ENCODE data around the gene SEC16A.
"Not testable (repeated sequence)": the region's sequence is repeated elsewhere in the genome, so short reads cannot be mapped to it uniquely, and the experiment has no call there.

SEC16A gene

DNA sequence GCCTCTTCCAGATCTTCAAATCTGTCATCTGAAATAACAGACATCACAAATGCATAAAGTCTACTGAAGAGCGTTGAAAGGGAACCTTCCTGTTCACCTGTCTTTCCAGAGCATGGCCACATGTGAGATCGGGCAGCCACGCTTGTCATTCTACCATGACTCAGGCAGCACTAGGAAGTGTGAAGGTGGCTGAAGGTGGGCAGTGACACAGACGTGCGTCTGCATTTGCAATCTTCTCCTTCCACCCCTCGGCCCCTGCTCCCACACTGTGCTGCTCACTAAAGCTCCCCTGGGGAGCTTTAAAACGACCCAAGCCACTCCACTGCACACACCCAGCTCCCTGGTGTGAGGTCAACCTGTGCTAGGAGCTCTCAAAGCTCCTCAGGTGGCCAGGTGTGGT is 74.9 kb downstream of the SEC16A start:
- TF ChIP-seq, protein P1, sequence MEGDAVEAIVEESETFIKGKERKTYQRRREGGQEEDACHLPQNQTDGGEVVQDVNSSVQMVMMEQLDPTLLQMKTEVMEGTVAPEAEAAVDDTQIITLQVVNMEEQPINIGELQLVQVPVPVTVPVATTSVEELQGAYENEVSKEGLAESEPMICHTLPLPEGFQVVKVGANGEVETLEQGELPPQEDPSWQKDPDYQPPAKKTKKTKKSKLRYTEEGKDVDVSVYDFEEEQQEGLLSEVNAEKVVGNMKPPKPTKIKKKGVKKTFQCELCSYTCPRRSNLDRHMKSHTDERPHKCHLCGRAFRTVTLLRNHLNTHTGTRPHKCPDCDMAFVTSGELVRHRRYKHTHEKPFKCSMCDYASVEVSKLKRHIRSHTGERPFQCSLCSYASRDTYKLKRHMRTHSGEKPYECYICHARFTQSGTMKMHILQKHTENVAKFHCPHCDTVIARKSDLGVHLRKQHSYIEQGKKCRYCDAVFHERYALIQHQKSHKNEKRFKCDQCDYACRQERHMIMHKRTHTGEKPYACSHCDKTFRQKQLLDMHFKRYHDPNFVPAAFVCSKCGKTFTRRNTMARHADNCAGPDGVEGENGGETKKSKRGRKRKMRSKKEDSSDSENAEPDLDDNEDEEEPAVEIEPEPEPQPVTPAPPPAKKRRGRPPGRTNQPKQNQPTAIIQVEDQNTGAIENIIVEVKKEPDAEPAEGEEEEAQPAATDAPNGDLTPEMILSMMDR (IDR thresholded peaks at IDR 0.05; ENCODE audit: low read length, missing control alignments) = no peak
- DNase-seq (ENCODE audit: low read depth) = no peak

DNA sequence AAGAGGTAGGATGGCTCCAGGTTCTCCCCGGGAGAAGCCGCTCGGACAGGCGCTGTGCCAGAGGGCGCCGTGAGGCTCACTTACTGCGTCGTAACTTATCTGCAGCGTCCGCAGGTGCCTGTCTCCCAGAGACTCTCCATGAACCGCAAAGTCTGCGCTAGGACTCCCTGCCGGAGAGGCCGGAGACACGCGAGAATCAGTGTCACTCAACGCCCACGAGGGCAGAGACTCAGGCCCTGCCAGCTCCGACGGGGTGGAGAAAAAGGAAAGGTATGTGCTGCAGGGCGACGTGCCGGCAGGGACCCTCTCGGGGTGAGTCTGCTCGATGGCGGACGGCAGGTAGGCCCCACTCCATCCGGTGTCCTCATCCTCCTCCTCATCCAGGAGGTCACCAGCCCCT is 75.8 kb downstream of the SEC16A start:
- not testable (repeated sequence) for DNase-seq (ENCODE audit: low read depth); H3K4me3 ChIP-seq (replicated peaks; ENCODE audit: low read depth, low read length)

More for the DNA sequence above, 74.9 kb downstream of the SEC16A start:
- H3K4me3 ChIP-seq (replicated peaks; ENCODE audit: low read depth, low read length) = no peak overlapping the region

DNA sequence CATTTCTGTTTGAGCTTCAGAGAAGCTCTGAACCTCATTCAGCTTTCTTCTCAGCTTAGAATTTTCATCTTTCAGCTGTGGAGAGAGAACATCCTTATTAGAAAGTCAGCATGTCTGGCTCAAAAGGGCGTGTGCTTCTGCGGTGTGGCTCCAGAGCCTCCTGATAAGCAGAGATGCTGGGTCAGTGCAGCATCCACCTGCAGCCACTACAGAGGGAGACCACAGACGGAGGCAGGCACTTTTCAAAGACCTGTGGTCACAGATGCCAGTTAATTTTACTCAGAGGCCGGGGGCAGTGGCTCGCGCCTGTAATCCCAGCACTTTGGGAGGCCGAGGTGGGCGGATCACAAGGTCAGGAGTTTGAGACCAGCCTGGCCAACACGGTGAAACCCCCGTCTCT is 76.9 kb downstream of the SEC16A start:
- DNase-seq (ENCODE audit: low read depth); H3K4me3 ChIP-seq (replicated peaks; ENCODE audit: low read depth, low read length): not testable (repeated sequence)

DNA sequence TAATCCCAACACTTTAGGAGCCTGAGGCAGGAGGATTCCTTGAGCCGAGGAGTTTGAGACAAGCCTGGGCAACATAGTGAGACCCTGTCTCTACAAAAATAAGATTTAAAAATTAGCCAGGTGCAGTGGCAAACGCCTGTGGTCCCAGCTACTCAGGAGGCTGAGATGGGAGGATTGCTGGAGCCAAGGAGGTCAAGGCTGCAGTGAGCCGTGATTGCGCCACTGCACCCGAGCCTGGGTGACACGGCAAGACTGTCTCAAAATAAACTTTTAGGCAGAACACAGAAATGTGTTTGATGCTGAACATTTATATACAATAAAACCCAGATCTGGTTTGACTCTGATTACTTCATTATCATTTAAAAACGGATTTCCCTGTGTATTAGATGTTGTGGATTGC is 77.4 kb downstream of the SEC16A start:
- TF ChIP-seq, protein P1 (IDR thresholded peaks at IDR 0.05; ENCODE audit: low read length, missing control alignments) = no peak
- no peak overlapping the region for H3K4me3 ChIP-seq (replicated peaks; ENCODE audit: low read depth, low read length)
- no peak for DNase-seq (ENCODE audit: low read depth)

DNA sequence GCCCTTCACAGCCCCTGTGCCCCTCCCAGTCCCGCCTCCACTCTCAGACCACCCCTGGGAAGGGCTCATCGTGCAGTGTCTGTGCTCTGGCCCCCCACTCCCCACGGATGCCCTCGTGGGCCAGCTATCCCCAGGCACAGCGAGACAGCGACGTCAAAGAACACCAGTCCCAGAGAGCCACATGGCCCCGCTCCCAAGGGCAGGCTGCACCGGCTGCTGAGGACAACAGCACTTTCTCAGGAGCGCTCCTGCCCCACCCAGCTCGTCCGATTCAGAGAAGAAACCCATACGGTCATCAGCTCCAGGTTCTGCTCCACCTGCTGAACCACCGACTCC is 78.1 kb downstream of the SEC16A start:
- TF ChIP-seq, protein P1 (IDR thresholded peaks at IDR 0.05; ENCODE audit: low read length, missing control alignments) = no peak
- no peak for DNase-seq (ENCODE audit: low read depth)
- no peak overlapping the region for H3K4me3 ChIP-seq (replicated peaks; ENCODE audit: low read depth, low read length)

DNA sequence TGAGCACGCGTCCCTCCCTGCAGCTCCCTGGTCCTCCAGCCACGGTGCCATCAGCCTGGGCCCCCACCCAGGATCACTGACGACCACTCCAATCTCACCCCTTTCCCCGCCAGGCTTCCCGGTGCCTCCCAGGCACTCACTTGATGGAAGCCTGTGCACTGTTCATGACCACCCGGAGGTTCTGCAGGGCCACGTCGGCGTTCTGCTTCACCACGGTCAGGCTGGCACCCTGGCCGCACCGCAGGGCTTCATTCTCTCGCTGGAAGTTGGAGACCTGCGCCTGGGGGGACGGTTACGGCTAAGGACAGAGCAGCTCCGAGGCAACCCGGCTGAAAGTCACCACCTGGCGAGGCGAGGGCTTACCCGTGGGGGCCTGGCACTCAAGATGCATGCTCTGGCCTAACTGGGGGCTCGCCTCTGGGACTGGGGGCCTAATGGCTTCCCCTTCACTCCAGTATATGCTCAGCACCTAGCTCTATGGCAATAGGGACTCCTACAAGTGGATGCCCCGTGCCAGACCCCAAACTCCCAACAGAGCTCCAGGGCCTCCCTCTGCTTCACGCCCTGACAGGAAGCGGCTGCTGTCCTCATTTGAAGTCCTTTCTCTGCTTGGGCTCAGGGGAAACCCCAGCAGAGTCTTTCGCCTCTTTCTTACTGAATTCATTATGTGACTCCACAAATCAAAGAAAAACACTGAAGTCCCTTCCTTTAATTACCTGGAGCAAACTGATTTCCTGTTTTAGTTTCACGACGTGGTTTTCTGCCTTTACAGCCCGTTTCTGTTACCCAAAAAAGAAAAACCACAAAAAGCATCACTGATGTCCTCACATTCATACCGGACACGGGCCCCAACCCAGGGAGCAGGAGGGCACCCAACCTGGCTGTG is 78.7 kb downstream of the SEC16A start:
- no peak overlapping the region for H3K4me3 ChIP-seq (replicated peaks; ENCODE audit: low read depth, low read length)
- TF ChIP-seq, protein P1 (IDR thresholded peaks at IDR 0.05; ENCODE audit: low read length, missing control alignments) = no peak
- no peak for DNase-seq (ENCODE audit: low read depth)

DNA sequence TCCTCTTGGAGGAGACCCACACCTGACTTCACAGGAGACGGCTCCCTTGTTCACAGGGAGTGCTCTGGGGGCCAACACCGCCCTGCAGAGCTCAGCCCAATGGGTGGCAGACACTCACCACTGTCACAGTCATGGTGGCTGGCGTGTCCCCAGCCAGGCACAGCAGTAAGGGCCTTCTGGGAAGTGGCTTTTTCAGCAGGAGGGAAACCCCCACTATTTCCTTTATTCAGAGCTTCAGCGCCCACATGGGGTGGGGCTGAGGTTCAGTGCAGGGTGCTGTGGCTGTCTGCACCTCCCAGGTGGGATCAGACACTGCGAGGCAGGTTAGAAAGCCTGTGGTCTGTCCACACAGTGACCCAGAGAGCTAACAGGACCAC is 79.3 kb downstream of the SEC16A start:
- no peak overlapping the region for H3K4me3 ChIP-seq (replicated peaks; ENCODE audit: low read depth, low read length)
- DNase-seq (ENCODE audit: low read depth) = no peak
- TF ChIP-seq, protein P1 (IDR thresholded peaks at IDR 0.05; ENCODE audit: low read length, missing control alignments) = no peak

DNA sequence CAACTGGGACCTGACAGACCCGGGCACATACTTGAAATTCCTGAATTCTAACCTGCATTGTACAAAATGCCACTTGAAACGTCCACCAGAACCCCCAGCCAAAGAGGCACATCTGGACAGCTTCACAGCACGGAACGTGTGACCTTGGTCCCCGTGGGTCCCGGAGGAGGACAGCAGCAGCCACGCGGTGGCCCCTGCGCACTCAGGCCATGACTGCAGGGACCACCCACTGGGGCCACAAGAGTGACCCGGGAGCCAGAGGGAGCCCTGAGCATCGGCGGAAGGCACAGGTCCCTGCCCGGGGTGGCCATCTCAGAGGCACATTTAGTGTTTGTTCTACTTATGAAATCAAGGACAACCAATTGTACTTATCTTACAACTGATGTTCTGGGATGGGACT is 80.8 kb downstream of the SEC16A start:
- DNase-seq (ENCODE audit: low read depth) = no peak
- H3K4me3 ChIP-seq (replicated peaks; ENCODE audit: low read depth, low read length) = no peak overlapping the region
- TF ChIP-seq, protein P1 (IDR thresholded peaks at IDR 0.05; ENCODE audit: low read length, missing control alignments) = no peak

Data from fibroblast of pulmonary artery (primary cell).